ENCODE data around the gene ADAMTS5. TPM values are rescaled to one million over a fixed set of nuclear protein-coding genes. Genes with fewer than 3 reads are reported as not detected.

The ADAMTS5 gene
- total and polyA plus RNA-seq, 2 of the 8 experiments (the other 6 are each of a cell fraction or from before 2014, with no cell fraction given), result 0.20 to 1.1 TPM

DNA sequence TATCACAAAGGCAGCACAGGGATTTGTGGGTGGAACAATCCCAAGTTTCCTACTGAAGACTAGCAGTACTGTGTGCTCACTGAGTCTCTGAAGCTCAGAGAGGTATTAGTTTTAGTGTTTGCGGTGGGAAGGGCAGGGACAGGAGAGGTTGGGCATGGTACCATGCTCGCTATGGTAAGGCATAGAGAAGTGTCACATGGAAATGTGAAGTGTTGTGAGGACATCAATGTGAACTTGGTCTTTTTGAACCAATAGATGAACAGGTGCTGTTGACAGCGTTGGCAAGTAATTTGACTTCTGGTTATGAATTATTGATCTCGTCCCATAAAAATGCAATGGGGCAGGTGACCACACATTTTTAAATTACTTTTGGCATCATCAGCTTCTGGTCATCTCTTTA lies 65.9 kb downstream of the ADAMTS5 start (continued):
- TF ChIP-seq, protein P1, sequence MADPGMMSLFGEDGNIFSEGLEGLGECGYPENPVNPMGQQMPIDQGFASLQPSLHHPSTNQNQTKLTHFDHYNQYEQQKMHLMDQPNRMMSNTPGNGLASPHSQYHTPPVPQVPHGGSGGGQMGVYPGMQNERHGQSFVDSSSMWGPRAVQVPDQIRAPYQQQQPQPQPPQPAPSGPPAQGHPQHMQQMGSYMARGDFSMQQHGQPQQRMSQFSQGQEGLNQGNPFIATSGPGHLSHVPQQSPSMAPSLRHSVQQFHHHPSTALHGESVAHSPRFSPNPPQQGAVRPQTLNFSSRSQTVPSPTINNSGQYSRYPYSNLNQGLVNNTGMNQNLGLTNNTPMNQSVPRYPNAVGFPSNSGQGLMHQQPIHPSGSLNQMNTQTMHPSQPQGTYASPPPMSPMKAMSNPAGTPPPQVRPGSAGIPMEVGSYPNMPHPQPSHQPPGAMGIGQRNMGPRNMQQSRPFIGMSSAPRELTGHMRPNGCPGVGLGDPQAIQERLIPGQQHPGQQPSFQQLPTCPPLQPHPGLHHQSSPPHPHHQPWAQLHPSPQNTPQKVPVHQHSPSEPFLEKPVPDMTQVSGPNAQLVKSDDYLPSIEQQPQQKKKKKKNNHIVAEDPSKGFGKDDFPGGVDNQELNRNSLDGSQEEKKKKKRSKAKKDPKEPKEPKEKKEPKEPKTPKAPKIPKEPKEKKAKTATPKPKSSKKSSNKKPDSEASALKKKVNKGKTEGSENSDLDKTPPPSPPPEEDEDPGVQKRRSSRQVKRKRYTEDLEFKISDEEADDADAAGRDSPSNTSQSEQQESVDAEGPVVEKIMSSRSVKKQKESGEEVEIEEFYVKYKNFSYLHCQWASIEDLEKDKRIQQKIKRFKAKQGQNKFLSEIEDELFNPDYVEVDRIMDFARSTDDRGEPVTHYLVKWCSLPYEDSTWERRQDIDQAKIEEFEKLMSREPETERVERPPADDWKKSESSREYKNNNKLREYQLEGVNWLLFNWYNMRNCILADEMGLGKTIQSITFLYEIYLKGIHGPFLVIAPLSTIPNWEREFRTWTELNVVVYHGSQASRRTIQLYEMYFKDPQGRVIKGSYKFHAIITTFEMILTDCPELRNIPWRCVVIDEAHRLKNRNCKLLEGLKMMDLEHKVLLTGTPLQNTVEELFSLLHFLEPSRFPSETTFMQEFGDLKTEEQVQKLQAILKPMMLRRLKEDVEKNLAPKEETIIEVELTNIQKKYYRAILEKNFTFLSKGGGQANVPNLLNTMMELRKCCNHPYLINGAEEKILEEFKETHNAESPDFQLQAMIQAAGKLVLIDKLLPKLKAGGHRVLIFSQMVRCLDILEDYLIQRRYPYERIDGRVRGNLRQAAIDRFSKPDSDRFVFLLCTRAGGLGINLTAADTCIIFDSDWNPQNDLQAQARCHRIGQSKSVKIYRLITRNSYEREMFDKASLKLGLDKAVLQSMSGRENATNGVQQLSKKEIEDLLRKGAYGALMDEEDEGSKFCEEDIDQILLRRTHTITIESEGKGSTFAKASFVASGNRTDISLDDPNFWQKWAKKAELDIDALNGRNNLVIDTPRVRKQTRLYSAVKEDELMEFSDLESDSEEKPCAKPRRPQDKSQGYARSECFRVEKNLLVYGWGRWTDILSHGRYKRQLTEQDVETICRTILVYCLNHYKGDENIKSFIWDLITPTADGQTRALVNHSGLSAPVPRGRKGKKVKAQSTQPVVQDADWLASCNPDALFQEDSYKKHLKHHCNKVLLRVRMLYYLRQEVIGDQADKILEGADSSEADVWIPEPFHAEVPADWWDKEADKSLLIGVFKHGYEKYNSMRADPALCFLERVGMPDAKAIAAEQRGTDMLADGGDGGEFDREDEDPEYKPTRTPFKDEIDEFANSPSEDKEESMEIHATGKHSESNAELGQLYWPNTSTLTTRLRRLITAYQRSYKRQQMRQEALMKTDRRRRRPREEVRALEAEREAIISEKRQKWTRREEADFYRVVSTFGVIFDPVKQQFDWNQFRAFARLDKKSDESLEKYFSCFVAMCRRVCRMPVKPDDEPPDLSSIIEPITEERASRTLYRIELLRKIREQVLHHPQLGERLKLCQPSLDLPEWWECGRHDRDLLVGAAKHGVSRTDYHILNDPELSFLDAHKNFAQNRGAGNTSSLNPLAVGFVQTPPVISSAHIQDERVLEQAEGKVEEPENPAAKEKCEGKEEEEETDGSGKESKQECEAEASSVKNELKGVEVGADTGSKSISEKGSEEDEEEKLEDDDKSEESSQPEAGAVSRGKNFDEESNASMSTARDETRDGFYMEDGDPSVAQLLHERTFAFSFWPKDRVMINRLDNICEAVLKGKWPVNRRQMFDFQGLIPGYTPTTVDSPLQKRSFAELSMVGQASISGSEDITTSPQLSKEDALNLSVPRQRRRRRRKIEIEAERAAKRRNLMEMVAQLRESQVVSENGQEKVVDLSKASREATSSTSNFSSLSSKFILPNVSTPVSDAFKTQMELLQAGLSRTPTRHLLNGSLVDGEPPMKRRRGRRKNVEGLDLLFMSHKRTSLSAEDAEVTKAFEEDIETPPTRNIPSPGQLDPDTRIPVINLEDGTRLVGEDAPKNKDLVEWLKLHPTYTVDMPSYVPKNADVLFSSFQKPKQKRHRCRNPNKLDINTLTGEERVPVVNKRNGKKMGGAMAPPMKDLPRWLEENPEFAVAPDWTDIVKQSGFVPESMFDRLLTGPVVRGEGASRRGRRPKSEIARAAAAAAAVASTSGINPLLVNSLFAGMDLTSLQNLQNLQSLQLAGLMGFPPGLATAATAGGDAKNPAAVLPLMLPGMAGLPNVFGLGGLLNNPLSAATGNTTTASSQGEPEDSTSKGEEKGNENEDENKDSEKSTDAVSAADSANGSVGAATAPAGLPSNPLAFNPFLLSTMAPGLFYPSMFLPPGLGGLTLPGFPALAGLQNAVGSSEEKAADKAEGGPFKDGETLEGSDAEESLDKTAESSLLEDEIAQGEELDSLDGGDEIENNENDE (IDR thresholded peaks at IDR 0.05; ENCODE audit: insufficient replicate concordance, low read length), result no peak
- no peak for TF ChIP-seq POLR2A (IDR thresholded peaks at IDR 0.05; ENCODE audit: control extremely low read depth in 1 of 2, low read depth in 2 of 2, low read length in 2 of 2)
- no peak for TF ChIP-seq JUN (IDR thresholded peaks at IDR 0.05; ENCODE audit: low read depth, low read length)
- TF ChIP-seq TAF7 (optimal IDR thresholded peaks at IDR 0.05; ENCODE audit: borderline replicate concordance, low read depth, low read length), result no peak
- TF ChIP-seq ASH2L (IDR thresholded peaks at IDR 0.05; ENCODE audit: low read length), result no peak

Data from H1 (cell line).